HG03378 (cell line): ENCODE data around the gene CMPK2.
"Not testable (repeated sequence)": the region's sequence is repeated elsewhere in the genome, so short reads cannot be mapped to it uniquely, and the experiment has no call there.

Experiments used
- ATAC-seq: cut with Tn5 transposase; IDR thresholded peaks from one replicate; pipeline ENCODE4 v1.9.1; 2021; ENCODE audit warnings: mild to moderate bottlenecking, moderate library complexity; ENCODE audit not compliant: unreplicated experiment

CMPK2 gene

DNA sequence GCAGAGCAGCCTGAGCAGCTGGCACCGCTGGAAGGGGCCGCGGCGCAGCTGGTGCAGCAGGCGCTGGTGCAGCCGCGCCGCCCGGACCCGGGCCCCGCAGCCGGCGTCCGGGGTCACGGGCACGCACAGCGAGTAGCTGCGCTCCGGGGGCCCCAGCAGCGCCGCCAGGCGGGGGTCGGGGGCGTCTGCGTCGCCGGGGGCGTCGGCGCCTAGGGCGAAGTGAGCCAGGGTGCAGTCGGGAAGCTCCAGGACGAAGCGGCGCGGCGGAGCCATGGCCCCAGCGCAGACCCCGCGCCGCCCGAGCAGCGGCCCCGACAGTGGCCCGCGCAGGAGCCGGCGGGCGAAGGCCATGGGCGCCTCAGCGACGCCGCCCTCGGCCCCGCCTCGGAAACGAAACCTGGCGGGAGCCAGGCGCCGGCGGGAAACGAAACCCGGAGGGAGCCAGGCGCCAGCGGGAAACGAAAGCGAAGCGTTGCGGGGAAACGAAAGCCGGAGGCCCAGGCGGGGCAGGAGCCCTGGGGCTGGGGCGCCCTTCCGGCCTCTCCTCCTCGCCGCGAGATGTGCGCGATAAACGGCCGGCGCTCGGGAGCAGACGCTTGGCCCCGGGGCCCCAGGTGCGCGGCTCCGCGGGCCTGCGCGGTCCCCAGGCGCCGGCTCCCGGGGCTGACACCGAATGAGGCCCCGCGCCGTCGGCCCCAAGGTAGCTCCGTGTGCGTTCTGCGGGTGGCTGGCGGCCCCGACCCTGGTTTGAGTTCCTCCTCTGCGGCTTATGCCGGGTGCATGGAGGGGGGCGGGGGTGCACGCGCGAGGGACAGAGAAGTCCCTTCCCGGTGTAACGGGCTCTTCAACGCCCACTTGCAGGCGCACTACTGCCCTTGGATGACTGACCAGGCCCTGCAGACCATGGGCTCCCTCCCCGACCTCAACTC is at the start of gene CMPK2:
CMPK2 (minus strand) TSS at position 562 of the 929 bp plus-strand sequence; CDS start at position 351, 211 bp downstream.
- ATAC-seq, result peak; percentile 71

- no peak for ATAC-seq
These were observed 49.7 kb upstream of the CMPK2 start for GRCh38 chr2:6915399-6915798.

- ATAC-seq, result no peak
These were observed 49.1 kb upstream of the CMPK2 start for GRCh38 chr2:6914828-6915227.

GRCh38 chr2:6913415-6914157 is 47.9 kb upstream of the CMPK2 start:
- ATAC-seq, result no peak

DNA sequence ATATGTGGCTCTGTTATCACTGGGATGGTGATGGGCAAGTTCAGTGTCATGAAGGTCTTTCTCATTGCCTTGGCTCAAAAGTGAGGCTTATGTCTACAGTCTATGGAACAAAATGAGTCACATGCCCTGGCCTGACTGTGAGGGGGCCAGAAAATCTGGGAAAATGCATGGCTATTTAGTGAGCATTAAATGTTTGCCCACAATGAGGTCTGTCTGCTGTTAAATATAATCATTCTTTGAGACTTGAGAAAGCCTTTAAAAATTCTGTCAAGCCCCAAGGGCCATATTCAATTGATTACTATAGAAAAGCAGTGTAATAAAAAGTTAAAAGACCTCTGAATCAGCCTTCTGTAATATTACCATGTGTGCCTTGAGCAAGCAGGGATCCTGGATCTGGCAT is 46.0 kb upstream of the CMPK2 start:
- no peak for ATAC-seq

GRCh38 chr2:6909431-6910385 is 44.0 kb upstream of the CMPK2 start:
- peak; percentile 99 for ATAC-seq

GRCh38 chr2:6908291-6908690 is 42.6 kb upstream of the CMPK2 start:
- ATAC-seq, result no peak

DNA sequence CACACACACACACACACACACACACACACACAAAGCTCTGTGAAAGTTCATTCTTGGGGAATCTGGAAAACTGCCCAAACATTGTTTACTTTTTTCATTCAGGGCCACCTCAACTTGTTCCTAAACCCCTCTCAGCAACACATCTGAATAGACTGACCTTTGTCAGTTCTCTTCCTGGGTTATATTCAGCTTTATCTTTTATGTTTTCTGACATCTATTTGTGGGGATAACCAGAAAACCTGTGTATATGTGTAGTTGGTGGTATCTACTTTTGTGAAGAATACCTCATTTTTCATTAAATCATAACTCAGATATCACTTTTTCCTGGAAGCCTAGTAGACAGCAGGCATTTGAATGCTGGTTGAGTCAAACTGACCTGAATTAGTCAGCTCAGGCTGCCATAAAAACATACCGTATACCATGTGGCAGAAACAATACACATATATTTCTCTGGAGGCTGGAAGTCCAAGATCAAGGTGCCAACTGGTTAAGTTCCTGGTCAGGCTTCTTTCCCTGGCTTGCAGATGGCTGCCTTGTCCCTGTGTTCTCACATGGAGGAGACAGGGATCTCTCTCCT is 40.5 kb upstream of the CMPK2 start:
- ATAC-seq, result no peak

- no peak for ATAC-seq
These were observed 40.0 kb upstream of the CMPK2 start for GRCh38 chr2:6905668-6906067.

- ATAC-seq, result not testable (repeated sequence)
These were observed 36.9 kb upstream of the CMPK2 start for GRCh38 chr2:6902581-6902980.

DNA sequence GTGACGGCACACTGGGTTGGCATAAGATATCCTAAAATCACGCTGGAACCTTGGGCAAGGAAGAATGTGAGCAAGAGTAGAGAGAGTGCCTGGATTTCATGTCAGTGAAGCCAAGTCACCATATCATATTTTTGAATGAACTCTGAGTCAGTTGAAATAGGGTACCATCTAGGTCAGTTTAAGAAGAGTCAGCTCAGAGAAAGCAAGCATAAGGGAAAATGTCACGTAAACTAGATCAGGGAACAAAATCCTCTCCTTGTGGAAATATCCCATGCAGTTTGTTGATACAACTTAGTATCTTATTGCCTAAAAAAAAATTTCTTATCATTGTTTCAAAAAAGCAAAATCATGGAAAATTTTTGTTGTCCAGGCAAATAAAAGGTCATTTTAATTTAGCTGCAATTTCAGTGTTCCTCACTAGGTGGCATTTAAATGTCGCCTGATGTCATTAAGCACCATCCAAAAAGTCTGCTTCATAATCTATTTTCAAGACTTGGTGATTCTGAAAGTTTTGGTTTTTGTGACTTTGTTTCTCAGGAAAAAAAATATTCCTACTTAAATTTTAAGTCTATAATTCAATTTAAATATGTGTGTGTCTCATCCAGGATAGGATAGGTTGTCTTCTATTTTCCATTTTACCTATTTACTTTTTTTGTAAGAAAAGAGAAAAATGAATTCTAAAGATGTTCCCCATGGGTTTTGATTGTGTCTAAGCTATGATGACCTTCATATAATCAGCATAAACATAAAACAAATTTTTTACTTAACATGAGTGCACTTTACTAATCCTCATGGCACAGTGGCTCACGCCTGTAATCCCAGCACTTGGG is 31.4 kb upstream of the CMPK2 start:
- ATAC-seq, result peak; percentile 64

- no peak for ATAC-seq
These were observed 28.3 kb upstream of the CMPK2 start for GRCh38 chr2:6893876-6894482.

DNA sequence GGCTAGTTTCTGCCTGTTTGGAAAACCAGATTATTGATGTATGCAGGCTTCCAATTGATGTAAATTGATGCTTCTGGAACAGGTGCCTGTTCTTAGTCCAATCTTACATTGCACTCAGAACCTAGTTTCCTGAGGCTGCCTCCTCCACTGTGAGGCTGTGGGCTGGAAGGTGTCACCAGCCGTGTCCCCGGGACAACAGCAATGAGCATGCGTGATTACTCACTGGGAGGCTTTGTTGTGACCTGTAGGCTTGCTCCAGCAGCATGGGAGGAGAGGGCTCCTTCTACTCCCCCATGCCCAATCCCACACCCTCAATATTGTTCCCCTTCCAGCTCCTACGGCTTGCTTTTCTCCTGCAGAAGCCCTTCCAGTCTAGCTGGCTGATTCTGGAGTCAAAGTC is 23.0 kb upstream of the CMPK2 start:
- no peak for ATAC-seq

DNA sequence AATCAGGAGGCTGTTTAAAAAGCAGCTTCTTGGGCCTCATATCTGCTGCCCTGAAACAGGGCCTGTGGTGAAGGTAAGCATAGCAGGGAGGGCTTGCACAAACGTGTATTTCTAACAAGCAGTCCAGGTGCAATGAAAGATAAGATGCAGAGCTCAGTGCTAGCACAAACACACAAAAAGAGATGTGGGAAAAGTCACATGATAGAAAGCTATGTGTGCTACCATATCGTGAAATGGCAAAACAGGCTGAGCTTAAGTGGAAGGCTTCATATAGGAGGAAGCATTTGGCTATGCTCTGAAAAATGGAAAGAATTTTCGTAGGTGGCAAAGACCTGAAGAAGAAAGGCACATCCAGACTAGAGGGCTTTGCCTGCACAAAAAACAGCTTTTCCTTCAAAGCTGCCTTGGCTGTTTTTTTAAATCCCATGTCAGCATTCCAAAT is 22.1 kb upstream of the CMPK2 start:
- no peak for ATAC-seq

DNA sequence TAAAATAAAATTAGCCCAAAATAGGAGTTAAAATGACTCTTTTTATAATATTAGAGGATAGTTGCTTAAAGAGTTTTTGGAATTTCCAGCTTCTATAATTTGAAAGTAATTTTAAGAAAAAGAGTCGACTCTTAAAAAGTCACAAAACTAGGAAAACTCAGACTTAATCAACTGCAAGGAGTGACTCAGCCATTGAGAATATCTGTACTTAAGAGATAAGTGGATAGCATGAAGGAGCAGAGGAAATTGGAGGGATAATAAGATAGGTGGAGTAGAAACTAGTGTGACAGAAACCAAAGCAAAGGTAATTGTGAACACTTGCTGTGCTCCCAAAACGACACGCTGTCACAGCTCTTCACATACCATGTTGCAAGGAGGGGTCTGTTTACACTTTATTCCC is 20.3 kb upstream of the CMPK2 start:
- no peak for ATAC-seq

DNA sequence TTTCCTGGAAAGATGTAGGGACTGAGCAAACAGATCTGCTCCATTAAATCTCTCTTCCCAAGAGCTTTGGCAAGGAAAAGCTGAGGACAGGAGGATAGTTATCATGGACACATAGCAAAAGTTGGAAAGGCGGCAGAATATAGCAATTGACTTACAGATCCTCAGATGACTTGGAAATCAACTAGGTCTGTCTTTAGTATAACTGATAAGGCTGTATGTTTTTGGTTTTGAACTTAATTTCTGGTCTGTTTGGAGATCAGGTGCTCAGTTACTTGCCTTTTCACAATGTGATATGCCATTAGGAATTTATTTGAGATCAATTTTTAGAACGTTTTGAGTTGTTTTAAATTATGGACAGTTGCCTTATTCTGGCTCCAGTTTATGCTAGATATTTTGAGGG is 19.8 kb upstream of the CMPK2 start:
- no peak for ATAC-seq

- ATAC-seq, result no peak
These were observed 17.9 kb upstream of the CMPK2 start for GRCh38 chr2:6883448-6884122.

DNA sequence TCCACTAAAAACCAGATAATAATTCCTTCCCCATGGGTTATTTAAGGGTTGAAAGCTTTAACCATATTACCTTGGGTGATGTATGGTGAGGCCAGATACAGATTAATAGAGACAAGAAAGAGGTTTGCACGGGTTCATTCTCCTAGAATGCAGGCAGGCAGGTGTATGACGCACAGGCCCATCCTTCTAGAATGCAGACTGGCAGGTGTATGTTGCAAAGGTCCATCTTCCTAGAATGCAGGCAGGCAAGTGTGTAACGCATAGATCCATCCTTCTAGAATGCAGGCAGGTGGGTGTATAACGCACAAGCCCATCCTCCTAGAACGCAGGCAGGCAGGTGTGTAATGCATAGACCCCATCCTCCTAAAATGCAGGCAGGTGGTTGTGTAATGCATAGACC is 15.8 kb upstream of the CMPK2 start:
- no peak for ATAC-seq

GRCh38 chr2:6881046-6881445 is 15.3 kb upstream of the CMPK2 start:
- ATAC-seq, result no peak
